22Rv1 (cell line): Measurements from ENCODE around the gene IL20RA.

Experiments
- H3K27ac ChIP-seq: fragments of 450-650 bp; 2 replicates; pipeline ENCODE4 v1.5.1; 2017
- CTCF ChIP-seq: fragments of 450-650 bp; IDR thresholded peaks from 2 replicates; pipeline ENCODE4 v1.5.1; 2017; ENCODE audit warnings: mild to moderate bottlenecking
- ZFX ChIP-seq: fragments of 450-650 bp; IDR thresholded peaks from 2 replicates; pipeline ENCODE4 v1.6.1; 2017; ENCODE audit warnings: antibody characterized with exemption, borderline replicate concordance

IL20RA gene

GRCh38 chr6:137067399-137067798, 22.6 kb upstream of the IL20RA start:
- no peak for TF ChIP-seq ZFX
- no peak for TF ChIP-seq CTCF
- H3K27ac ChIP-seq = no peak overlapping the region

GRCh38 chr6:137058037-137058436, 13.3 kb upstream of the IL20RA start:
- H3K27ac ChIP-seq = no peak overlapping the region
- TF ChIP-seq ZFX (no peak), CTCF (no peak)

GRCh38 chr6:137056121-137056880, 11.5 kb upstream of the IL20RA start:
- H3K27ac ChIP-seq = no peak overlapping the region
- no peak for TF ChIP-seq ZFX

GRCh38 chr6:137051790-137052472, 7.2 kb upstream of the IL20RA start:
- H3K27ac ChIP-seq = no peak overlapping the region
- TF ChIP-seq ZFX (no peak), CTCF (no peak)

- H3K27ac ChIP-seq = no peak overlapping the region
- no peak for TF ChIP-seq ZFX
- no peak for TF ChIP-seq CTCF
Observed at GRCh38 chr6:137049095-137049494, 4.3 kb upstream of the IL20RA start.

GRCh38 chr6:137046871-137047412, 2.2 kb upstream of the IL20RA start:
- TF ChIP-seq CTCF = no peak
- H3K27ac ChIP-seq = no peak overlapping the region

- no peak overlapping the region for H3K27ac ChIP-seq
- no peak for TF ChIP-seq ZFX
Observed at GRCh38 chr6:137045222-137045789, 541 bp upstream of the IL20RA start.

GRCh38 chr6:137043710-137044365, 927 bp downstream of the IL20RA start:
- H3K27ac ChIP-seq = no peak overlapping the region
- TF ChIP-seq ZFX (no peak), CTCF (no peak)
